ENCODE measurements around the gene DEPDC1B. TPM values are rescaled to one million over a fixed set of nuclear protein-coding genes. Genes with fewer than 3 reads are reported as not detected.
"Not testable (repeated sequence)": the region's sequence is repeated elsewhere in the genome, so short reads cannot be mapped to it uniquely, and the experiment has no call there.

The DEPDC1B gene
- total RNA-seq, 1 donor from 2014 or later = 0.30 TPM

DNA sequence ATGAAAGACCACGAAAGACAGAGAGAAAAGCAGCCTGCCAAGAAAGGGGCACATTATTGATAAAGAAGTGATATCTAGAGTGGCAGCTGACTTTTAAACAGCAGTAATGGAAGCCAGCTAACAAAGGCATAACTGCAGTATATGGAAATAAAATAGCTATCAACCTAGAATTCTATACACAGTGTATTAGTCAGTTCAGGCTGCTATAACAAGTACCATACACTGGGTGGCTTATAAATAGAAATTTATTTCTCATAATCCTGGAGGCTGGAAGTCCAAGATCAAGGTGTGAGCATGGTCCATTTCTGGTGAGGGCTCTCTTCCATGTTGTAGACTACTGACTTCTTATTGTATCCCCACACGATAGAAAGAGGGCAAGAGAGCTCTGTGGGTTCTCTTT, 109.8 kb downstream of the DEPDC1B start:
- TF ChIP-seq, protein P1, sequence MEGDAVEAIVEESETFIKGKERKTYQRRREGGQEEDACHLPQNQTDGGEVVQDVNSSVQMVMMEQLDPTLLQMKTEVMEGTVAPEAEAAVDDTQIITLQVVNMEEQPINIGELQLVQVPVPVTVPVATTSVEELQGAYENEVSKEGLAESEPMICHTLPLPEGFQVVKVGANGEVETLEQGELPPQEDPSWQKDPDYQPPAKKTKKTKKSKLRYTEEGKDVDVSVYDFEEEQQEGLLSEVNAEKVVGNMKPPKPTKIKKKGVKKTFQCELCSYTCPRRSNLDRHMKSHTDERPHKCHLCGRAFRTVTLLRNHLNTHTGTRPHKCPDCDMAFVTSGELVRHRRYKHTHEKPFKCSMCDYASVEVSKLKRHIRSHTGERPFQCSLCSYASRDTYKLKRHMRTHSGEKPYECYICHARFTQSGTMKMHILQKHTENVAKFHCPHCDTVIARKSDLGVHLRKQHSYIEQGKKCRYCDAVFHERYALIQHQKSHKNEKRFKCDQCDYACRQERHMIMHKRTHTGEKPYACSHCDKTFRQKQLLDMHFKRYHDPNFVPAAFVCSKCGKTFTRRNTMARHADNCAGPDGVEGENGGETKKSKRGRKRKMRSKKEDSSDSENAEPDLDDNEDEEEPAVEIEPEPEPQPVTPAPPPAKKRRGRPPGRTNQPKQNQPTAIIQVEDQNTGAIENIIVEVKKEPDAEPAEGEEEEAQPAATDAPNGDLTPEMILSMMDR (IDR thresholded peaks at IDR 0.05; ENCODE audit: borderline replicate concordance) = no peak
- Histone ChIP-seq H3K36me3 (no peaks in the 10 kb centered on the region), H3K27me3 (ENCODE audit: low read depth) (no peaks in the 10 kb centered on the region), H3K4me3 (no peak overlapping the region), H3K4me1 (no peaks in the 10 kb centered on the region), H3K9me3 (replicated peaks) (no peaks in the 10 kb centered on the region), H3K27ac (replicated peaks) (no peak overlapping the region)
- DNase-seq = no peak
- intact Hi-C loops (cut with micrococcal nuclease) = no loop called here

DNA sequence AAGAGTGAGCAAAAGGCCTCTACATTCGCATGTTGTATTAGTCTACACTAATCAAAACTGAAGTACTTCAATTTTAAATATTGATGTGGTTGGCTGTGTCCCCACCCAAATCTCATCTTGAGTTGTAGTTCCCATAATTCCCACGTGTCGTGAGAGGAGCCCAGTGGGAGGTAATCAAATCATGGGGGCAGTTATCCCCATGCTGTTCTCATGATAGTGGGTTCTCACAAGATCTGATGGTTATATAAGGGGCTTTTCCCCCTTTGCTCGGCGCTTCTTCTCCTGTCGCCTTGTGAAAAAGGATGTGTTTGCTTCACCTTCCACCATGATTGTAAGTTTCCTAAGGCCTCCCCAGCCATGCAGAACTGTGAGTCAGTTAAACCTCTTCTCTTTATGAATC, 112.7 kb downstream of the DEPDC1B start:
- H3K9me3 ChIP-seq (replicated peaks); H3K27ac ChIP-seq (replicated peaks); H3K4me1 ChIP-seq; H3K36me3 ChIP-seq; H3K4me3 ChIP-seq; DNase-seq; H3K27me3 ChIP-seq (ENCODE audit: low read depth): not testable (repeated sequence)
- intact Hi-C loops (cut with micrococcal nuclease) = loop anchor here (10.0 kb wide), 2 partner anchors 303 to 773 kb away; no protein-coding TSS in a partner anchor

DNA sequence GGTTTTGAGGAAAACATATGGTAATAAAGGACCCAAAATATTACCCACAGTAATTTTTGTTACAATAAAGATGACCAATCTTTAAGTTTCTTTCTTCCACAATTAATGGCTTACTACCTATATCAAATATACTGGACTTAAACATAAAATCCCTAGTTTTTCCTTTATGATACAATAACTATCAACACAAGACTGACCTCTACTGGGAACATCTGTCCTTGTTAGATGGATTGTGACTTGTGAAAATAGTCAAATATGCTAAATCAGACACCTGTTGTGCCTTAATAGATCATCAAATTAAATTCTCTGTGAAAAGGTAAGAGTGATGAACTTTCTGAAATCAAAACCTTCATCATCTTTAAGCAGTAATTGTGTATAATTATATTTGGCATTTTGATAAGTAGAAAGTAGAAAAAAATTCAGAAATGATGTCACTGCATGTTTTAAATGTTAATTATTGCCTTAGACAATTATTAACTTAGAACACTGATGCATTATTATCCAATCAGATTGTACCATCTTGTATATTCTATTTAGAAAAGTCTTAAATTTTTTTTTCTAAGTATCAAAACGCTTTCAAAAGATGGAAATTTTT, 113.6 kb downstream of the DEPDC1B start:
- intact Hi-C loops (cut with micrococcal nuclease) = loop anchor here (10.0 kb wide), 2 partner anchors 302 to 772 kb away; no protein-coding TSS in a partner anchor
- TF ChIP-seq, protein P1 (IDR thresholded peaks at IDR 0.05; ENCODE audit: borderline replicate concordance) = peak; percentile 67

DNA sequence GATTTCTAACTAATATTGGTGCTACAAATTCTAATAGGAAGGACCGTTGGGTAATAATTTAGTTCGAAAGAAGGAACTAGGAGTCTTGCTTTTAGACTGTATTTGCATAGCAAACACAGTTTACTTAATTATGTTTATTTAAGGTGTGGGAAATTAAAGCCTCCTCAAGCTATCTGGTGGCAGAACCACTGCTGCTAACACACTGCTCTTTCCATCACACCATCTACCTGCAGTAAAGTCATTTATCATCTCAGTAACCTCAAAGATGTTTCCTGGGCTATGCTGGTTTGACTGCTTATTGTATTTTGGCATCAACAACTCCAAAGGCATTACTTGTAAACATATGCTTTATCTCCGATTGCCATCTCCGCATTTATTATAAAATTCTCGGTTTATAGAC, 114.3 kb downstream of the DEPDC1B start:
- Histone ChIP-seq H3K4me1 (no peaks in the 10 kb centered on the region), H3K27me3 (ENCODE audit: low read depth) (no peaks in the 10 kb centered on the region), H3K27ac (replicated peaks) (no peak overlapping the region), H3K9me3 (replicated peaks) (peaks cover 7% of the 10 kb centered on the region), H3K36me3 (no peaks in the 10 kb centered on the region), H3K4me3 (no peak overlapping the region)
- TF ChIP-seq, protein P1 (IDR thresholded peaks at IDR 0.05; ENCODE audit: borderline replicate concordance) = no peak
- intact Hi-C loops (cut with micrococcal nuclease) = loop anchor here (10.0 kb wide), 2 partner anchors 301 to 771 kb away; no protein-coding TSS in a partner anchor
- no peak for DNase-seq

More for the DNA sequence above, 113.6 kb downstream of the DEPDC1B start:
- Histone ChIP-seq H3K4me1 (no peaks in the 10 kb centered on the region), H3K27me3 (ENCODE audit: low read depth) (no peaks in the 10 kb centered on the region), H3K9me3 (replicated peaks) (peaks cover 7% of the 10 kb centered on the region), H3K36me3 (no peaks in the 10 kb centered on the region), H3K4me3 (no peak overlapping the region), H3K27ac (replicated peaks) (no peak overlapping the region)
- DNase-seq = no peak

DNA sequence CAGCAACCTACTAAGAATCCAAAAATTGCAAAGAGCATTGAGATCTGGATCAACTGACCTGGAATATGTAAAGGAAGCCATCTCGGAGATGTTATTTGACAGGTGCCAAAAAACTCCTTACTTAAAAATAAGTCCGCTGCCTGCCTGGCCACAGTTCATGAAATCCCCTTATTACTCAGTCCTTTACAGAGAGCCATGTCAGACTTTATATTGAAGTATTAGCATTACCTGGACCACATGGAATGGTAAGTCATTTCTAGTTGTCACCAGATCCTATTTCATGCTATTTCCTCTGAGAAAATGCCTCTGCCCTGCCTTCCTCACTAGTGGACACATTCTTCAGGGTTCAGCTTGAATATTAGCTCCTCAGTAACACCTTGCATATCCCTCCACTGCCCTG, 115.7 kb downstream of the DEPDC1B start:
- Histone ChIP-seq H3K4me3 (no peak overlapping the region), H3K4me1 (no peaks in the 10 kb centered on the region), H3K27ac (replicated peaks) (no peak overlapping the region), H3K27me3 (ENCODE audit: low read depth) (no peaks in the 10 kb centered on the region), H3K36me3 (no peaks in the 10 kb centered on the region), H3K9me3 (replicated peaks) (peaks cover 7% of the 10 kb centered on the region)
- TF ChIP-seq, protein P1 (IDR thresholded peaks at IDR 0.05; ENCODE audit: borderline replicate concordance) = no peak
- DNase-seq = no peak
- intact Hi-C loops (cut with micrococcal nuclease) = loop anchor here (10.0 kb wide), 2 partner anchors 300 to 770 kb away; no protein-coding TSS in a partner anchor

DNA sequence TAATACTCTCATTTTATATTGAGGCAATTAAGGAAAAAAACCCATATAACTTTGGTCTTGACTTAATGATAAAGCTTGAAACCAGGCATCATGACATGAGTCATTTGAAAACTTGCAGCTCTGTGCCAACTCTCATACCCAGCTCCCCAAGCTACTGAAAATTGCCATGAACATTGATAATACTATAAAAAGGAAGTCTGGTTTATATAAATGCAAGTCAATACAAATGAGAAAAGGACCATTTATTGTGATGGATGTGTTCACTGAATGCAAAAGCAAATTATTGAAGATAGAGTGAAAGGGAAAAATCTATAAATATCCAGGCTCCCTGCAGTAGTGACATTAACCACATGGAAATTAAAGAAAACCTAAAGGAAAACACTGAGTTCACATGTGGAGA, 116.3 kb downstream of the DEPDC1B start:
- no peaks in the 10 kb centered on the region for H3K27me3 ChIP-seq (ENCODE audit: low read depth)
- H3K9me3 ChIP-seq (replicated peaks) = peaks cover 7% of the 10 kb centered on the region
- intact Hi-C loops (cut with micrococcal nuclease) = loop anchor here (10.0 kb wide), 2 partner anchors 299 to 769 kb away; no protein-coding TSS in a partner anchor
- no peak overlapping the region for H3K27ac ChIP-seq (replicated peaks)
- H3K4me1 ChIP-seq = no peaks in the 10 kb centered on the region
- TF ChIP-seq, protein P1 (IDR thresholded peaks at IDR 0.05; ENCODE audit: borderline replicate concordance) = no peak
- no peak for DNase-seq
- no peaks in the 10 kb centered on the region for H3K36me3 ChIP-seq
- H3K4me3 ChIP-seq = no peak overlapping the region

Data from left ventricle myocardium inferior (tissue), 1 donor.